ENCODE measurements around the gene CDH15.
A peak's percentile ranks its signal among the peaks of the same experiment; 100 is the strongest.
"Not testable (repeated sequence)": the region's sequence is repeated elsewhere in the genome, so short reads cannot be mapped to it uniquely, and the experiment has no call there.

The CDH15 gene

DNA sequence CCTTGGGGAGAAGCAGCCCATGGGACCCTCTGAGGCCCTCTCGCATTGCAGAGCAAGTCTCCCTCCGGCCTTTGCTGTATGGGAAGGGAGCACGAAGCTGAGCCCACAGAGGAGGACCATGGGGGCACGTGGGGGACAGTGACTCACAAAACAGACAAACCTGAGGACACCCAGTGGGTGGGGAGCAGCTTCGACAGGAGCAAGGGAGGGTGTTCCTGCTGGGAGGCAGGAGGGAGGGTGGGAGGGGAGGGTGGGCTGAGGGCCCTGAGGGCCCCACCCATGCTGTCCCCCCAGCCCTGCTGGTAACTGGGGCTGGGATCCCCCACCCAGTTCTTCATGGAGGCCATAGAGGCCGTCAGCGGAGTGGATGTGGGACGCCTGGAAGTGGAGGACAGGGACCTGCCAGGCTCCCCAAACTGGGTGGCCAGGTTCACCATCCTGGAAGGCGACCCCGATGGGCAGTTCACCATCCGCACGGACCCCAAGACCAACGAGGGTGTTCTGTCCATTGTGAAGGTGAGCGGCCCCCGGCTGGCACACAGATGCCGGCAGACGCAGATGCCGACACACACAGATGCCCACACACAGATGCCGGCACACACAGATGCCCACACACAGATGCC is 16.3 kb downstream of the CDH15 start:
- no peak for DNase-seq (ENCODE audit: low read depth in 2 of 2)

DNA sequence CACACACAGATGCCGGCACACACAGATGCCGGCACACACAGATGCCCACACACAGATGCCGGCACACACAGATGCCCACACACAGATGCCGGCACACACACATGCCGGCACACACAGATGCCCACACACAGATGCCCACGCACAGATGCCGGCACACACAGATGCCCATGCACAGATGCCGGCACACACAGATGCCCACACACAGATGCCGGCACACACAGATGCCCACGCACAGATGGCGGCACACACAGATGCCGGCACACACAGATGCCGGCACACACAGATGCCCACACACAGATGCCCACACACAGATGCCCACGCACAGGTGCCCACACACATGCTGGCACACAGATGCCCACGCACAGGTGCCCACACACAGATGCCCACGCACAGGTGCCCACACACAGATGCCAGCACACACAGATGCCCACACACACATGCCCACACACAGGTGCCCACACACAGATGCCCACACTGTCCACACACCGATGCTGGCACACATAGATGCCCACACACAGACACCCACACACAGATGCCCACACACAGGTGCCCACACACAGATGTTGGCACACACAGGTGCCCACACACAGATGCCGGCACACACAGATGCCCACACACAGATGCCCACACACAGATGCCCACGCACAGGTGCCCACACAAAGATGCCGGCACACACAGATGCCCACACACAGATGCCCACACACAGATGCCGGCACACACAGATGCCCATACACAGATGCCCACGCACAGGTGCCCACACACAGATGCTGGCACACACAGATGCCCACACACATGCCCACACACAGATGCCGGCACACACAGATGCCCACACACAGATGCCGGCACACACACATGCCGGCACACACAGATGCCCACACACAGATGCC is 17.2 kb downstream of the CDH15 start:
- DNase-seq (ENCODE audit: low read depth in 2 of 2): not testable (repeated sequence)

DNA sequence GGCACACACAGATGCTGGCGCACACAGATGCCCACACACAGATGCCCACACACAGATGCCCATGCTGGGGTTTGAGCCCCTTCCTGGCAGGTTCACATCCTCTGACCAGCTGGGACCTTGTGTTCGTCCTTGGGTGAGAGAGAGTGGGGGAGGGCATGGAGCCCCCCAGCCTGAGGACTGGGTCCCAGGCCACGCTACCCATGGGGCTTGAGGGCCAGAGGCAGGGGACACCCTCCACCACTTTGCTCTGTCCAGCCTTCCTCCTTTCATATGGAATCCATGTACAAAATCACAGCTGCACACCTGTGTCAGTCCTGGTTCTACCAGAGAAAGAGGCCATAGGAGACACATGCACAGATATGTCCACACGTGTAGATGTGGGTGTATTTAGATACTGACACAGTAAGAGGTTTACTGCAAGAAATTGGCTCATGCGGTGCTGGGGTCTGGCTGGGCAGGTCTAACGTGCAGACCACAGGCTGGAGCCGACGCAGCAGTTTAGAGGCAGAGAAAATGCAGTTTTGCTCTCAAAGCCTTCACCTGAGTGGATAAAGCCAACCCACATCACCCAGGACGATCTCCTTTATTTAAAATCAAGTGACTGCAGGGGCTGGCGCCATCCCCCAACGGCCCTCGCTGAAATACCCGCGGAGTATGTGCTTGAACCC is 17.9 kb downstream of the CDH15 start:
- no peak for DNase-seq (ENCODE audit: low read depth in 2 of 2)

DNA sequence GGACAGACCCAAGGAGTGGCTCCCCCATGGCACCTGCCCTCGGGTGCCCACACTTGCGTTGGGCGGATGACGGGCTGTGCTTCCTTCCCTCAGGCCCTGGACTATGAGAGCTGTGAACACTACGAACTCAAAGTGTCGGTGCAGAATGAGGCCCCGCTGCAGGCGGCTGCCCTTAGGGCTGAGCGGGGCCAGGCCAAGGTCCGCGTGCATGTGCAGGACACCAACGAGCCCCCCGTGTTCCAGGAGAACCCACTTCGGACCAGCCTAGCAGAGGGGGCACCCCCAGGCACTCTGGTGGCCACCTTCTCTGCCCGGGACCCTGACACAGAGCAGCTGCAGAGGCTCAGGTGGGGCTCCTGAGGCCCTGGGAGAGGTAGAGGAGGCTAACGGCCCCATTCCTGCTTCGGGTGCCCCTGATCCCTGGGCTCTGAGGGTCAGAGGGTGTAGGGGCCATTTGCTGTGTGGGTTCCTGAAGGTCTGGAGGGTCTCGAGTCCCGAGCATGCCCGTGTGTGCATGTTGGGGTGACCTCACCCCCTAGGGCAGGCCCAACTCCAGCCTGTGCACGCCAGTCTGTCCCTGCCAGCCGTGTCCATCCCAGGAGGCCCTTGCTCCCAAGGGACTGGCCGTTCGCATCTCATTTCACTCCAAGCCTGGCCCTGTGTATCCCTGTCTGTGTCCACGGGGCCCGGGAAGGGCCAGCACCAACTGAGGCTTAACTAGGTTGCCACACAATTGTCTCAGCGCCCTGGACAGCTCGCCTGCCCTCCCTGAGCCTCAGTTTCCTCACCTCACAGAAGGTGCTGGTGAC is 18.8 kb downstream of the CDH15 start:
- DNase-seq (ENCODE audit: low read depth in 2 of 2): no peak

DNA sequence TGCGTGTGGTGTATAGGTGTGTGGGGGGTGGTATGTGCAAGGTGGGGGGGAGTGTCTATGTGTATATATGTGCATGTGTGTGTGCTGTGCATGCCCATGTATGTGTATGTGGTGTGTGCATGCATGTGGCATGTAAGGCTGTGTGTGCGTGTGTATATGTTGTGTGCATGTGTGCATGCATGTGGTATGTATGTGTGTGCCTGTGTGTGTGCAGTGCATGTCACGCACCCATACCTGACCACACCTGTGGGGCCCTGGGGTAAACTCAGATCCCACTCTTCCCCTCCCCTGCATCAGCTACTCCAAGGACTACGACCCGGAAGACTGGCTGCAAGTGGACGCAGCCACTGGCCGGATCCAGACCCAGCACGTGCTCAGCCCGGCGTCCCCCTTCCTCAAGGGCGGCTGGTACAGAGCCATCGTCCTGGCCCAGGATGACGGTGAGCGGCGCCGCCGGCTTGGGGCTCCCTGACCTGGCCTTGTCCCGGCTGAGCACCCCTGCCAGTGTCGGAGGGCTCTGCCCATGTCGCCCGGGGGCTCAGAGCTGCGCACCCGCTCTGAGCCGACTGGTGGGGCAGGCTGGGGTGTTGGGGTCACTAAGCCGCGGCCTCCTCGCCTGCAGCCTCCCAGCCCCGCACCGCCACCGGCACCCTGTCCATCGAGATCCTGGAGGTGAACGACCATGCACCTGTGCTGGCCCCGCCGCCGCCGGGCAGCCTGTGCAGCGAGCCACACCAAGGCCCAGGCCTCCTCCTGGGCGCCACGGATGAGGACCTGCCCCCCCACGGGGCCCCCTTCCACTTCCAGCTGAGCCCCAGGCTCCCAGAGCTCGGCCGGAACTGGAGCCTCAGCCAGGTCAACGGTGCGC is 19.7 kb downstream of the CDH15 start:
- DNase-seq (ENCODE audit: low read depth in 2 of 2): no peak

DNA sequence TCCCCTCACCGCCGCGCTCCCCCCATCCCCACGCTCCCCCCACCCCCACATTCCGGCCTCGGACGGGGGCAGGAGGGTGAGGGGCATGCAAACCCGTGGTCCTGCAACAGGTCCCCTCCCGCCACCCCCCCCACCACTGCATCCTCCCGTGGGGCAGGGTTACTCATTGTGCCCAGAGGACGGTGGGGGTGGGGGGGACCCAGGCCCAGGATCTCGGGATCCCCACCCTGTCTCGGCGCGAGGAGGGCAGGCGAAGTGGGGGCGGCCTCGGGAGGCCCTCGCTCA is 20.3 kb downstream of the CDH15 start:
- no peak for DNase-seq (ENCODE audit: low read depth in 2 of 2)

DNA sequence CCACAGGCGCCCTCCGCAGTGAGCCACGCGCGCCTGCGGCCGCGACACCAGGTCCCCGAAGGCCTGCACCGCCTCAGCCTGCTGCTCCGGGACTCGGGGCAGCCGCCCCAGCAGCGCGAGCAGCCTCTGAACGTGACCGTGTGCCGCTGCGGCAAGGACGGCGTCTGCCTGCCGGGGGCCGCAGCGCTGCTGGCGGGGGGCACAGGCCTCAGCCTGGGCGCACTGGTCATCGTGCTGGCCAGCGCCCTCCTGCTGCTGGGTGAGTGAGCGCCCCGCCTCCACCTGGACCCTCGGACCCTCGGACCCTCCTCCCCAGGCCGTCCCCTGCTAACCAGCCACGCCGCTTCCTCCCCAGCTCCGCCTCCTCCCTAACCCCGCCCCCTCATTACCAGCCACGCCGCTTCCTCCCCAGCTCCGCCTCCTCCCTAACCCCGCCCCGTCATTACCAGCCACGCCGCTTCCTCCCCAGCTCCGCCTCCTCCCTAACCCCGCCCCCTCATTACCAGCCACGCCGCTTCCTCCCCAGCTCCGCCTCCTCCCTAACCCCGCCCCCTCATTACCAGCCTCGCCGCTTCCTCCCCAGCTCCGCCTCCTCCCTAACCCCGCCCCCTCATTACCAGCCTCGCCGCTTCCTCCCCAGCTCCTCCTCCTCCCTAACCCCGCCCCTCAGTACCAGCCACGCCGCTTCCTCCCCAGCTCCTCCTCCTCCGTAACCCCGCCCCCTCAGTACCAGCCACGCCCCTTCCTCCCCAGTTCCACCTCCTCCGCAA is 20.8 kb downstream of the CDH15 start:
- peak in 1 of 2 donors; percentile 63 for DNase-seq (ENCODE audit: low read depth in 2 of 2)

DNA sequence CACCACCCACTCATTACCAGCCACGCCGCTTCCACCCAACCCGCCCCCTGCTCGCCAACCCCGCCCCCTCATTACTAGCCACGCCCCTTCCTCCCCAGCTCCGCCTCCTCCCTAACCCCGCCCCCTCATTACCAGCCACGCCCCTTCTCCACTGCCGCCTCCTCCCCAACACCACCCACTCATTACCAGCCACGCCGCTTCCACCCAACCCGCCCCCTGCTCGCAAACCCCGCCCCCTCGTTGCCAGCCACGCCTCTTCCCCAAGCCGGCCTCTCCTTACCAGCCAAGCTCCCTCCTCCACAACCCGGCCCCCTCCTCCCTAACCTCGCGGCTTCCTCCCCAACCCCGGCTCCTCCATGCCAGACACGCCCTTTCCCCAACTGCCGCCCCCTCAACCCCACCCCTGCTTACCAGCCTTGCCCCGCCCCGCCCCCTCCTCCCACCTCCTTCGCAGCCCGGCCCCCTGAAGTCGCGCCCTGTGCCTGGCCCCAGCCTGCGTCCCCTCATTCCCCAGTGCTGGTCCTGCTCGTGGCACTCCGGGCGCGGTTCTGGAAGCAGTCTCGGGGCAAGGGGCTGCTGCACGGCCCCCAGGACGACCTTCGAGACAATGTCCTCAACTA is 21.5 kb downstream of the CDH15 start:
- DNase-seq (ENCODE audit: low read depth in 2 of 2): no peak

DNA sequence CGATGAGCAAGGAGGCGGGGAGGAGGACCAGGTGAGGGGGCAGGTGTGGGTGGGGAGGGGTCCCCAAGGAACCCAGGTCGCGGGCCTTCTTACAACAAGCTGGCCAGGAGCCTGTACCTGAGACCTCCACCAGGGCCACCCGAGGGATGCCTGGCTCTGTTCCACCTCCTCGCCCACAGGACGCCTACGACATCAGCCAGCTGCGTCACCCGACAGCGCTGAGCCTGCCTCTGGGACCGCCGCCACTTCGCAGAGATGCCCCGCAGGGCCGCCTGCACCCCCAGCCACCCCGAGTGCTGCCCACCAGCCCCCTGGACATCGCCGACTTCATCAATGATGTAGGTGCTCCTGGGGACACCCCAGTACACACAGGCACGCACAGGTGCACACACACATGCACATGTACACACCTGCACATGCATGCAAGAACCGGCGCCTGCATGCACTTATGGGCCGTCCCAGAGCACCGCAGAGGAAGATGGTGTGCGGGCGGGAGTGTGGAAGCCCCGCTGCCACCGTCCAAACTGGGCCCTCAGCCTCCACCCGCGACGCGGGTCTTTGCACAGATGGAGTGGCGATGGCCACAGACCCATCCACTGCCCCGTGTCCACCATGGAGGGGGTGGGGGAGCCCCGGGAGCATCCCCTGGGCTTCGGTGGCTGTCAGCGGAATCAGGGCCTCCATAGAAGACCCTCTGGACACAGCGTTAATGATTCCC is 22.2 kb downstream of the CDH15 start:
- DNase-seq (ENCODE audit: low read depth in 2 of 2): no peak

DNA sequence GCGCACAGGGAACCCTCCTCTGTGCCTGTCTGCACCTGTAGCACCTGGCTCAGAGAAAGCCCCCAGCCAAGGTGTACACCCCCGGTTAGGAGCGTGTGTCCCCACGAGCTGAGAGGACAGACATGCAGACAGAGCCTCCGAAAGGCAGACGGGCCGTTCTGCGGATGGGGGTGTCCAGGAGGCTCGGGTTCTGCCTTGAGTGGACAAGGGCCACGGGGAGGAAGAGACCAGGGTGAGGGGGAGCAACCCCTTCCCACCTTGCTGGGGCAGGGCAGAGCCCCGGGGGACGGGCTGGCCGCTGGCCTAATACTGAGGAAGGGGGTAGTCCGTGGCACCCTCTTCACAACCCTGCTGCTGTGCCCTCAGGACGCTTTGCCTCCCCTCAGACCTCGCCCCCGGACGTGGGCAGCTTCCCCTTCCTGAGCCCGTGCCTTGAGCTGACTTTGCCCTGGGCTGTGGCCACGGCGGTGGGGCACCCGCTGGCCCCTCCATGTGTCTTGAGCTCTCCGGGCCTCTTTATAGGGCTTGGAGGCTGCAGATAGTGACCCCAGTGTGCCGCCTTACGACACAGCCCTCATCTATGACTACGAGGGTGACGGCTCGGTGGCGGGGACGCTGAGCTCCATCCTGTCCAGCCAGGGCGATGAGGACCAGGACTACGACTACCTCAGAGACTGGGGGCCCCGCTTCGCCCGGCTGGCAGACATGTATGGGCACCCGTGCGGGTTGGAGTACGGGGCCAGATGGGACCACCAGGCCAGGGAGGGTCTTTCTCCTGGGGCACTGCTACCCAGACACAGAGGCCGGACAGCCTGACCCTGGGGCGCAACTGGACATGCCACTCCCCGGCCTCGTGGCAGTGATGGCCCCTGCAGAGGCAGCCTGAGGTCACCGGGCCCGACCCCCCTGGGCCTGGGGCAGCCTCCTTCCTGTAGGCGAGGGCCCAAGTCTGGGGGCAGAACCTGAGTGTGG is 23.1 kb downstream of the CDH15 start:
- DNase-seq (ENCODE audit: low read depth in 2 of 2): no peak

DNA sequence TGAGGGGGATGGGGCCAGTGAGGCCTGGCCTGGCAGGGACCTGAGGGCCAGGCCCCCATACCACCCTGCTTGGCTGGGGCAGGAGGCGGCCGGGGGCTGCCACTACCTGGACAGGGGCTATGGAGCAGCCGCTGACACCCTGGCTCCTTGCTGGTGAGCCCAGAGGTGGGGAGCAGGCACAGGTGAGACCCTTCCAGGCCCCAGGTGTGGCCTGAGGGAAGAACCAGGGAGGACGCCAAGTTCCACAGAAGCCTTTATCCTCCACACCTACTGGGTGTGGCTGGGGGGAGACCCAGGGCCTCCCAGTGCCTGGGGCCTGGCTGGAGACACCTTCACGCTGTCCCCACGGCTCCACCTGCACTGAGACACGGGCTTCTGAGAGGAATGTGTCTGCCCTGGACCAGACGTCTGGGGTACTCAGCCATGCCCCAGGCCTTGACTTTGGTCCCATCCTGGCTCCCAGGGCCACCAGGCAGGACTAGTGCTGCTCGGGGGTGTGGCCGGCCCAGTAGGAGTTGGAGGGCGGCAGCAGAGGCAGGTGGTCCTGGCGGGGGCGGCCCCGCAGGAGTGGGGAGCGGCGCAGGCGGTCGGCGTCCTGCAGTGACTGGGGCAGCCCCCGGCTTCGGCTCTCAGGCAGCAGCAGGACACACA is 24.1 kb downstream of the CDH15 start:
- no peak for DNase-seq (ENCODE audit: low read depth in 2 of 2)

DNA sequence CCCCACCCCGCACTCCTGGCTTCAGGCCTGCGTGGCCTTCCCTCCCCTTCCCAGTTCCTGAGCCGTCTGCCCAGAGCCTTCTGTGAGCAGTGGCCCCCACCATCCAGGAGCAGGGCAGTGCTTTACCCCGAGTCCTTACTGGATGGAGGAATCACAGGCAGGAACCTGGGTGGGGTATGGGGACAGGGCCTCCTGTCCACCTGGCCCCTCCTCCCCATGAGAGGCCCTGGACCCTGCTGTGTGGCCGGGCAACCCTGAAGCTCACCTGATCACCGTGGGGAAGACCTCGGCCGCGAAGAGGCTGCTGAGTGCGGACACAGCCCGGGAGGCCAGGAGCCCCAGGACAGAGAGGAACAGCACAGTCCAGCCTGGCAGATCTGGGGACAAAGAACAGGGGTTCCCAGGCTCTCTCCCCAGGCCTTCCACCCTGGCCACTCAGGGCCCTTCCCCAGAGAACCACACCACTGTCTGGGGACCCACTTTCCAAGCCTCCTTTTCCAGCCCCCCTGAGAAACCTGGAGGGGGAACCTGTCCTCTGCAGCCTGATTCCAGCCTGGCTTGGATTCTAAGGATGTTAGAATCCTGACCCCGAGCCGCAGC is 25.6 kb downstream of the CDH15 start:
- DNase-seq (ENCODE audit: low read depth in 2 of 2): no peak

DNA sequence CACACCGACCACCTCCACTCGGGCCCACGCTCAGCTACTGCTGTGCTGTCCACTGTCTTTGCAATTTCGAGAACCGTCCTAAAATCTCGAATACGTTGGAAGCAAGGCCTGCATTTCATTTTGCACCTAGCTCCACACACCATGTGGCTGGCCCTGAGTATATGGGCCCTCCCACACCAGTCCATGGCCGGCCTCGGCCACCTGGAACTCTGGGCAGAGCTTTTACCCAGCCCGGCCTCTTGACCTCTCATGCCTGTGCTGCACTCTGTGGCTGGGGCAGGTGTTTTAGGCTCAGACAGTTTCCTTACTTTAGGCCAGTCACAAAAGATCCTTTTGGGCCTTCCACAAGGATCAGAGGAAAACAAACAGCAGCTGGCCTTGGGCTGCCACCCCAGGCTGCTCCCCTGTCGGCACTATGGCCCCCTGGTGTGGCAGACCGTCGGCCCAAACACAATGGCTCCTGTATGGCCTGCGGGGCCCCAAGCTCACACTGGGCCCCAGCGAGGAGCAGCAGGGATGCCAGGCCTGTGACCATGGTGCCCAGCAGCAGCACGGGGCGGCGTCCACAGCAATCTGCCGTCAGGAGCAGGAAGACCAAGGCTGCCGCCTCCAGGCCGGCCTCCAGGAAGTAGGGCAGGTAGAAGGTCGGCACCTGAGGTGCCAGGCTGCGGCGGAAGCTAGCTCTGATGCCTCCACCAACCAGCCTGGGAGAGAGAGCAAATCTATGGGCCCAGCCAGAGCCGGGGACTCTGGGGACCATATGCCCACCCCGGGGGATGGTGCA is 26.3 kb downstream of the CDH15 start:
- DNase-seq (ENCODE audit: low read depth in 2 of 2): no peak

DNA sequence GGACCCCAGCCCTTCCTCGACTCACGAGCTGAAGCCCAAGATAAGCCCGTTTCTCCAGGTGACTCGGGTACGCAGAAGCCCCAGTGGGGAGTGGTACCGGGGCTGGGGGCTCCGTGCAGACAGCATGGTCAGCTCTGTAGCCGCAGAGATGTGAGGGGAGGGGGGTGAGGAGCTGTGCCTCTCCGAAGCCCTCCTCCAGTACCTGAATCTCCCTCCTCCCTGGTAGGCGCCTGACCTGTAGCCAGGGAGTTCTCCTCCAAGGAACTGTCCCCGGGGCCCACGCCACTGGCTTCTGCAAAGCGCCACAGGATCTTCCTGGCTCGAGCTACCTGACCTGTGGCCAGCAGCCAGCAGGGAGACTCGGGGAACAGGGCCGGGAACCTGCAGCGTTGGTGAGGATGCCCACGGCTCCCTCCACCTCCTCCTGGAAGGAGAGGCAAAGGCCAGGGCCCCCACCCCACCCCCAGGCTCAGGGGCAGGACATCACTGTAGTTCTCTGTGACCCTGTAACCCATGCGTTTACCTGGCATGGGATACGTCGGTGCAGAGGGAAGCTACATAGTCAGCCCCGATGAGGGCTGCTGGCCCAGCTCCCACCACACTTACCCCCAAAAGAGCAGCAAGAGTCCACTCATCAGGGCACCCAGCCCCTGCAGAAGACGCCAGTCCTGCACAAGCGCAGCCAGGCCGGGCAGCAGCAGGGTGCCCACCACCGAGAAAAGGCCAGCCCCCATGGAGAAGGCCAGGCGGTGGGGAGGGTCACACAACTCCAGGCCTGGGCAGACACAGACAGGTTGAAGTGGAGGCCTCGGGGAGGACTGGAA is 27.1 kb downstream of the CDH15 start:
- no peak for DNase-seq (ENCODE audit: low read depth in 2 of 2)
